Spleen (tissue), 11 donors: ENCODE data around the gene PFKL. TPM values are rescaled to one million over a fixed set of nuclear protein-coding genes. Genes with fewer than 3 reads are reported as not detected.

Experiments used
- DNase-seq: peaks from one replicate; pipeline ENCODE4 v3.0.0-alpha.2; 2020
- H3K27ac ChIP-seq, 8 donors: fragments of 200-600 bp; sonication (generic) in 7 of 8; 1 replicate in 4 of 8; 2 replicates in 4 of 8; pipeline versions ENCODE4 v1.5.0 to v1.8.0; 2016 to 2021; ENCODE audit warnings: inconsistent platforms in 4 of 8, mild to moderate bottlenecking in 4 of 8, moderate library complexity in 1 of 8
- H3K27me3 ChIP-seq, 7 donors: fragments of 200-600 bp; sonication (generic) in 6 of 7; replicated peaks in 1 of 7; 1 replicate in 4 of 7; 2 replicates in 3 of 7; pipeline versions ENCODE4 v1.5.0 to v1.8.0; 2016 to 2021; ENCODE audit warnings: inconsistent platforms in 3 of 7, mild to moderate bottlenecking in 1 of 7
- H3K36me3 ChIP-seq, 6 donors: fragments of 200-600 bp; sonication (generic) in 5 of 6; 1 replicate in 4 of 6; 2 replicates in 2 of 6; pipeline versions ENCODE4 v1.5.0 to v1.8.0; 2016 to 2021; ENCODE audit warnings: inconsistent platforms in 2 of 6
- H3K4me1 ChIP-seq, 6 donors: fragments of 200-600 bp; sonication (generic) in 5 of 6; 1 replicate in 3 of 6; 2 replicates in 3 of 6; pipeline versions ENCODE4 v1.5.0 to v1.8.0; 2016 to 2021; ENCODE audit warnings: inconsistent platforms in 3 of 6
- H3K4me3 ChIP-seq, 8 donors: fragments of 200-600 bp; sonication (generic) in 7 of 8; 1 replicate in 4 of 8; 2 replicates in 4 of 8; pipeline versions ENCODE4 v1.5.0 to v1.8.0; 2016 to 2021; ENCODE audit warnings: inconsistent platforms in 4 of 8, mild to moderate bottlenecking in 4 of 8, moderate library complexity in 2 of 8
- H3K9me3 ChIP-seq, 8 donors: fragments of 200-600 bp; sonication (generic) in 7 of 8; 1 replicate in 4 of 8; 2 replicates in 4 of 8; pipeline versions ENCODE4 v1.5.0 to v1.8.0; 2016 to 2021; ENCODE audit warnings: inconsistent platforms in 4 of 8
- CTCF ChIP-seq, 11 experiments: fragments of 200-600 bp in 7 of 11; fragments of 450-650 bp in 4 of 11; sonication (generic) in 4 of 11; IDR thresholded peaks in 8 of 11; conservative IDR thresholded peaks in 3 of 11; 1 replicate in 7 of 11; 2 replicates in 4 of 11; pipeline versions ENCODE4 v1.4.0 to v1.8.0; 2016 to 2021; ENCODE audit warnings: antibody characterized with exemption in 11 of 11, inconsistent platforms in 4 of 11, mild to moderate bottlenecking in 1 of 11
- POLR2A ChIP-seq, 3 donors: fragments of 450-650 bp; IDR thresholded peaks; one replicate each; pipeline ENCODE4 v1.5.1; 2017; ENCODE audit warnings: antibody characterized with exemption in 3 of 3, mild to moderate bottlenecking in 1 of 3
- POLR2AphosphoS5 ChIP-seq, 3 donors: sonication (generic); formaldehyde crosslinking; IDR thresholded peaks; one replicate each; pipeline ENCODE4 v1.5.1; 2017; ENCODE audit warnings: antibody characterized with exemption in 3 of 3
- WGBS, 5 donors: extraction: QIAGEN DNeasy Blood & Tissue Kit in 3 of 5; methylation state at CpG; one replicate each; pipeline versions ENCODE4 v1.1.5 to v1.1.7; 2013 to 2018; 5-methylcytosine and 5-hydroxymethylcytosine counted together
- intact Hi-C: fragments of 100-400 bp; cut with DNase I; formaldehyde crosslinking; loops from one replicate; pipeline ENCODE4 v1.15.0; 2023; ENCODE audit warnings: low total_unique reads
- polyA plus RNA-seq, 3 donors: library from polyadenylated mRNA; stranded (reverse); fragments of 200-250 nt; gene quantifications; one replicate each; pipeline ENCODE4 v1.2.1, GENCODE V29; 2013
- total RNA-seq, 7 donors: library from RNA; depleted of rRNA in 3 of 7; stranded (reverse); fragments of >200 nt in 3 of 7; fragmentation: NEBNext Ultra II Directional in 4 of 7; extraction: Animal tissue kit (Norgen Biotek cat#: 25700) in 4 of 7; gene quantifications; one replicate each; pipeline versions ENCODE4 v1.1.0 to v1.2.1, GENCODE V29; 2016 to 2021
- donor health status: healthy with polysubstance abuse.
- donor health status: DM: no; HTN: no; CAD: no; lungs with moderate emphysema.
- donor health status: DM: no; HTN: no; CAD: no.
- donor health status: Bipolar disorder and iron deficiency.
- donor health status: healthy.
- donor health status: DM: no; HTN: no; CAD: no.
- donor health status: DM: yes; HTN: yes; CAD: no.

The PFKL gene
- total and polyA plus RNA-seq, 10 donors = 65.9 to 145 (median 112) TPM

- H3K27ac ChIP-seq = peak overlapping the region in 1 of 8 donors; percentile 34
- no peak for TF ChIP-seq CTCF (IDR thresholded peaks at IDR 0.05 in 8 of 11, conservative IDR thresholded peaks at IDR 0.05 in 3 of 11)
- TF ChIP-seq POLR2A (IDR thresholded peaks at IDR 0.05) = no peak
- no peak for TF ChIP-seq POLR2AphosphoS5 (IDR thresholded peaks at IDR 0.05)
- H3K27me3 ChIP-seq = peaks cover 0 to 10% (median 4%) of the 10 kb centered on the region in 7 donors
- peaks cover 0 to 26% (median 6%) of the 10 kb centered on the region in 6 donors for H3K36me3 ChIP-seq
- H3K4me3 ChIP-seq = no peak overlapping the region
- DNase-seq = no peak
- WGBS, 5 donors = 89 to 96% (median 94%) methylated on average over 11 of the region's 11 CpGs
- H3K4me1 ChIP-seq = peaks cover 25 to 87% (median 58%) of the 10 kb centered on the region in 6 donors
- intact Hi-C loops = no loop called here
- no peaks in the 10 kb centered on the region for H3K9me3 ChIP-seq
Observed at GRCh38 chr21:44356160-44356559, 56.3 kb downstream of the PFKL start.

GRCh38 chr21:44356636-44357035, 56.8 kb downstream of the PFKL start:
- TF ChIP-seq CTCF (IDR thresholded peaks at IDR 0.05 in 8 of 11, conservative IDR thresholded peaks at IDR 0.05 in 3 of 11) (no peak), POLR2A (IDR thresholded peaks at IDR 0.05) (no peak), POLR2AphosphoS5 (IDR thresholded peaks at IDR 0.05) (no peak)
- 78 to 84% (median 82%) methylated on average over 6 of the region's 6 CpGs for WGBS, 5 donors
- H3K9me3 ChIP-seq = no peaks in the 10 kb centered on the region
- peaks cover 23 to 84% (median 53%) of the 10 kb centered on the region in 6 donors for H3K4me1 ChIP-seq
- peaks cover 0 to 5% (median 0%) of the 10 kb centered on the region in 7 donors for H3K27me3 ChIP-seq
- peak overlapping the region in 1 of 8 donors; percentile 34 for H3K27ac ChIP-seq
- intact Hi-C loops = no loop called here
- no peak for DNase-seq
- H3K36me3 ChIP-seq = peaks cover 0 to 26% (median 6%) of the 10 kb centered on the region in 6 donors
- H3K4me3 ChIP-seq = no peak overlapping the region

GRCh38 chr21:44357064-44357837, 57.4 kb downstream of the PFKL start:
- no peak overlapping the region for H3K4me3 ChIP-seq
- peak overlapping the region in 1 of 8 donors; percentile 34 for H3K27ac ChIP-seq
- peaks cover 21 to 78% (median 47%) of the 10 kb centered on the region in 6 donors for H3K4me1 ChIP-seq
- WGBS, 5 donors = 89 to 92% (median 90%) methylated on average over 20 to 21 of the region's 21 CpGs
- H3K27me3 ChIP-seq = no peaks in the 10 kb centered on the region
- H3K9me3 ChIP-seq = no peaks in the 10 kb centered on the region
- H3K36me3 ChIP-seq = peaks cover 0 to 26% (median 6%) of the 10 kb centered on the region in 6 donors
- TF ChIP-seq POLR2A (IDR thresholded peaks at IDR 0.05) (no peak), CTCF (IDR thresholded peaks at IDR 0.05 in 8 of 11, conservative IDR thresholded peaks at IDR 0.05 in 3 of 11) (no peak), POLR2AphosphoS5 (IDR thresholded peaks at IDR 0.05) (no peak)
- DNase-seq = no peak
- intact Hi-C loops = no loop called here

GRCh38 chr21:44359396-44359795, 59.5 kb downstream of the PFKL start:
- Histone ChIP-seq H3K27me3 (no peaks in the 10 kb centered on the region), H3K4me1 (peaks cover under 1 to 56% (median 26%) of the 10 kb centered on the region in 6 donors), H3K4me3 (no peak overlapping the region), H3K36me3 (peaks cover 0 to 32% (median 6%) of the 10 kb centered on the region in 6 donors), H3K9me3 (peaks cover 0 to 20% (median 14%) of the 10 kb centered on the region in 8 donors), H3K27ac (peak overlapping the region in 6 of 8 donors; percentile 34 to 82 (median 70))
- intact Hi-C loops = no loop called here
- no peak for TF ChIP-seq POLR2A (IDR thresholded peaks at IDR 0.05)
- TF ChIP-seq POLR2AphosphoS5 (IDR thresholded peaks at IDR 0.05) = no peak
- no peak for TF ChIP-seq CTCF (IDR thresholded peaks at IDR 0.05 in 8 of 11, conservative IDR thresholded peaks at IDR 0.05 in 3 of 11)
- 64 to 81% (median 73%) methylated on average over 8 of the region's 8 CpGs for WGBS, 5 donors
- no peak for DNase-seq
